Measurements from ENCODE around the gene ELOVL5. TPM values are rescaled to one million over a fixed set of nuclear protein-coding genes. Genes with fewer than 3 reads are reported as not detected.

The ELOVL5 gene
- total and polyA plus RNA-seq, 3 donors from 2014 or later: 190 to 214 (median 206) TPM

- Histone ChIP-seq H3K4me3 (peak overlapping the region; percentile 73 to 76), H3K36me3 (ENCODE audit: low read depth, missing control alignments) (no peaks in the 10 kb centered on the region), H3K4me1 (peaks cover 17% of the 10 kb centered on the region), H3K27ac (peak overlapping the region; percentile 87 to 95), H3K9me3 (no peaks in the 10 kb centered on the region), H3K27me3 (no peaks in the 10 kb centered on the region)
- 26 to 41% methylated on average over 10 of the region's 10 CpGs for WGBS, 2 donors
- peak; percentile 53 for DNase-seq
- intact Hi-C loops (cut with DNase I; ENCODE audit: low total_unique reads): no loop called here
- TF ChIP-seq POLR2A (IDR thresholded peaks at IDR 0.05): no peak
- TF ChIP-seq CTCF (IDR thresholded peaks at IDR 0.05): no peak
Measured at GRCh38 chr6:53360093-53360912, 11.6 kb upstream of the ELOVL5 start.

- H3K27me3 ChIP-seq: no peaks in the 10 kb centered on the region
- no peak for DNase-seq
- H3K9me3 ChIP-seq: no peaks in the 10 kb centered on the region
- intact Hi-C loops (cut with DNase I; ENCODE audit: low total_unique reads): no loop called here
- no peaks in the 10 kb centered on the region for H3K36me3 ChIP-seq (ENCODE audit: low read depth, missing control alignments)
- 0 to 1% methylated on average over 10 of the region's 10 CpGs for whole genome bisulfite sequencing, 2 donors
- peaks cover 17% of the 10 kb centered on the region for H3K4me1 ChIP-seq
- peak overlapping the region; percentile 73 to 76 for H3K4me3 ChIP-seq
- no peak for TF ChIP-seq POLR2A (IDR thresholded peaks at IDR 0.05)
- no peak for TF ChIP-seq CTCF (IDR thresholded peaks at IDR 0.05)
- peak overlapping the region; percentile 87 to 95 for H3K27ac ChIP-seq
Measured at GRCh38 chr6:53359843-53360092, 11.0 kb upstream of the ELOVL5 start.

- H3K9me3 ChIP-seq: no peaks in the 10 kb centered on the region
- peak overlapping the region; percentile 87 to 95 for H3K27ac ChIP-seq
- TF ChIP-seq CTCF (IDR thresholded peaks at IDR 0.05) (no peak), POLR2A (IDR thresholded peaks at IDR 0.05) (no peak)
- WGBS, 2 donors: 0 to 1% methylated on average over 21 to 53 of the region's 73 CpGs
- peaks cover 17% of the 10 kb centered on the region for H3K4me1 ChIP-seq
- peak overlapping the region; percentile 73 to 76 for H3K4me3 ChIP-seq
- peak; percentile 96 for DNase-seq
- intact Hi-C loops (cut with DNase I; ENCODE audit: low total_unique reads): no loop called here
- no peaks in the 10 kb centered on the region for H3K36me3 ChIP-seq (ENCODE audit: low read depth, missing control alignments)
- H3K27me3 ChIP-seq: no peaks in the 10 kb centered on the region
Measured at GRCh38 chr6:53359095-53359842, 10.5 kb upstream of the ELOVL5 start.

GRCh38 chr6:53358440-53359094 is 9.8 kb upstream of the ELOVL5 start:
- Histone ChIP-seq H3K4me1 (peaks cover 17% of the 10 kb centered on the region), H3K27me3 (no peaks in the 10 kb centered on the region), H3K36me3 (ENCODE audit: low read depth, missing control alignments) (no peaks in the 10 kb centered on the region), H3K27ac (peak overlapping the region; percentile 87 to 95), H3K4me3 (peak overlapping the region; percentile 73 to 76), H3K9me3 (no peaks in the 10 kb centered on the region)
- intact Hi-C loops (cut with DNase I; ENCODE audit: low total_unique reads): no loop called here
- WGBS, 2 donors: 21 to 23% methylated on average over 17 of the region's 17 CpGs
- TF ChIP-seq POLR2A (IDR thresholded peaks at IDR 0.05) (no peak), CTCF (IDR thresholded peaks at IDR 0.05) (no peak)
- DNase-seq: no peak

Measured in testis (tissue), 3 donors.